ENCODE results near the gene PROZ.

The PROZ gene

DNA sequence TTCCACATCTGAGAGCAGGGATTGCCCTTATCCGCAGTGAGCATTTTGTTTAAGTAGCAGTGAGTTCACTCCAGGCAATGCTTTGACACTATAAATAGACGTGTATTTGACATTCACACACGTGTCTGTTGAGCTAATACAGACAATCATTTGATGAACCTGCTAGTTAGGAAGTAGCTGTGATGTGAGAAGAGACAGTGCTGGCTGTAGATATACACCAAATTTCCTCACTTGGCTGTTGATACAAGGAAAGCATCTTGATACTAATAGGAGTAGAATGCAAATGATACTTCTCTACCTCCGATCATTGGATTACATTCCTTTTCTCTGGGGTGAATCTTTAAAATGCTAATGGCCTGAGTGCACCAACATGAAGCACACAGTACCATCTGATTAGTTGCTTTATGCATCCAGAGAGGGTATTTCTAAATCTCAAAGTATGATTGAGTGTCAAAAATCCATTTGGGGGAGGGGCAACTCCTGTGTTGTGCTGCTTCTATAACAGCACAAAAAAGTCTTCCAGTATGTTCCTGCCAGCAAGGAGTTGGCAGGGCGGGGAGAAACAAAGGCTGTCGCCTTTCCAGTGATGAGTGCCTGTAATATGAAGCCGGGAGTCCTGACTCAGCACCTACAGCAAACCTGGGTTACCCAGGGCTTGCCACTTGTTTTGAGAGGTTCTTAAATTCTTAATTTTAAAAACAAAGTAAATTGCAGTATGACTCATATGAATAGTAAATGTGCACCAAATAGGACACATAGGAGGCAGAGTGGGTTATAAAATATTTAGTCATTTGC, 58.0 kb downstream of the PROZ start:
- H3K4me3 Mint-ChIP-seq = no peak overlapping the region
- H3K9me3 Mint-ChIP-seq = no peaks in the 10 kb centered on the region
- peaks cover 27% of the 10 kb centered on the region for H3K4me1 Mint-ChIP-seq (ENCODE audit: low read depth)
- no peak overlapping the region for H3K27ac Mint-ChIP-seq
- intact Hi-C loops (cut with micrococcal nuclease) = loop anchor here (5.0 to 10.0 kb wide), 2 partner anchors 176 to 272 kb away; no protein-coding TSS in a partner anchor
- no peaks in the 10 kb centered on the region for H3K27me3 Mint-ChIP-seq
- peaks cover 46% of the 10 kb centered on the region for H3K36me3 Mint-ChIP-seq (ENCODE audit: low read depth)

DNA sequence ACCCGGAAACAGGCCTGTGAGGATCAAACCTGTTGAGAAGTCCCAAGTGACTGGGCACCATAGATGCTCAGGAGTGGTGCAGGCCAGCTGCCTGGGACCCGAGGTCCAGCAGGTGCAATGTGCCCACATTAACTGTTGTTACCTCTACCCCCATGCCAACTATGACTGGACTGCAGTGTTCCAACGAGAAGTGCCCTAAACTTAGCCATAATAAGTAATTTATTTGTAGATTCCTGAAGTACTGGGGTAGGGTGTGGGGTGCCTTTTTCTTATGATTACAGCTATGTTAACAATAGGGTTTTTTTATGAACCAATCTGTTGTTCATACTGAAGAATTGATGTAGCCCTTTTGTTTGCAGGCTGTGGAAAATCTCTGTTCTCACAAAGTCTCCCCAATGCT, 60.1 kb downstream of the PROZ start:
- Mint-ChIP-seq H3K4me3 (no peak overlapping the region), H3K4me1 (ENCODE audit: low read depth) (peaks cover 11% of the 10 kb centered on the region), H3K27ac (no peak overlapping the region), H3K36me3 (ENCODE audit: low read depth) (peaks cover 52% of the 10 kb centered on the region), H3K27me3 (no peaks in the 10 kb centered on the region), H3K9me3 (no peaks in the 10 kb centered on the region)
- intact Hi-C loops (cut with micrococcal nuclease) = loop anchor here (5.0 to 10.0 kb wide), 2 partner anchors 174 to 274 kb away; no protein-coding TSS in a partner anchor

DNA sequence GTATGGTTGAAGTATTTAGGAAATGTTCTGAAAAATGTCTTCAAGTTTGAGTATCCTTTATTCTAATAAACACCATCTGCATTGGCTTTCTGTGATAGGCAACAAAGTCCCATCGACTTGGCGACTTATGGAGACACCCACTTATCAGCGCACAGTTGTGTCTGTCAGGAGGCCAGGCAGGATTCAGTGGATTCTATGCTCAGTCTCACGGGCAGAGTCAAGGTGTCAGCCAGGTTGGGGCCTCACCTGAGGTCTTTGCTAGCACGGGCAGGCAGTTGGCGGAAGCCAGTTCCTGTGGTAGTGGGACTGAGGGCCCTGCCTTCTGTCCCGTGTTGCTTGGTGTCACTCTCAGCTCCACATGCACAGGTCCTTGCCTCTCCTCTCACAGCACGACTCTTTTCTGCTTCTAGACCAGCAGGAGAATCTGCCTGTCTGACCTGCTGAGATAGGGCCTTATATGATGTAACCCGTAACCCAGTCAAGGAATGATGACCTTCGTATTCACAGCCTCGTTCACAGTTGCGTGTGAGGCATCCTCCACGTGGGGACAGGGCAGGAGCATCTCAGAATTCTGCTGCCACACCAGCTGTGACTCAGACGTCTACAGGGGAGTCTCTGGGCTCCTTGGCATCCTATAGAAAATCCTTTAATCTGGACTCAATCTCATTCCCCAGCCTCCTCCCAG, 61.0 kb downstream of the PROZ start:
- peaks cover 53% of the 10 kb centered on the region for H3K36me3 Mint-ChIP-seq (ENCODE audit: low read depth)
- no peak overlapping the region for H3K27ac Mint-ChIP-seq

DNA sequence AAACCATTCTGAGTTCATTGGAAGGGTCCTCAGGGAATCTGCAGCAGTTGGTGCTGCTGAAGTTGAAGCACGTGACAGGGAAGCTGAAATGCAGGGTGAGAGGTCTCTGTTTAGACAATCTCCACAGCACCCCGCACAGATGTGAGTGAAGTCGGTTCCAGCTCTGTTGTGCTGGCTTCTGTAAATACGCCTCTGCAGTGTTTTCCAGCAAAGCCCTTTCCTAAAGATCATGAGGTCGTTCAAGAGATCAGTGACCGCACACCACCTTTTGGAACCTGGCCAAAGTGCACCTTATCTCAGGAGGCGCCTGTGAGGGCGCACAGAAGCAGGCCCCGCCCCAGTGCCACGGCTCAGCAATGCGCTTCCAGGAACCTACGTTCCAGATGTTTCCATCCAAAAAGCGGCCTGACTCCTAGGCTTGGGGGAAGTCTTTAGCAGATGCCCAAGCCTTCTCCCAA, 61.7 kb downstream of the PROZ start:
- H3K4me1 Mint-ChIP-seq (ENCODE audit: low read depth) = peaks cover 4% of the 10 kb centered on the region
- peaks cover 61% of the 10 kb centered on the region for H3K36me3 Mint-ChIP-seq (ENCODE audit: low read depth)
- H3K9me3 Mint-ChIP-seq = no peaks in the 10 kb centered on the region
- no peak overlapping the region for H3K4me3 Mint-ChIP-seq
- no peak overlapping the region for H3K27ac Mint-ChIP-seq
- intact Hi-C loops (cut with micrococcal nuclease) = no loop called here
- H3K27me3 Mint-ChIP-seq = no peaks in the 10 kb centered on the region

More for the DNA sequence above, 61.0 kb downstream of the PROZ start:
- H3K4me3 Mint-ChIP-seq = no peak overlapping the region
- intact Hi-C loops (cut with micrococcal nuclease) = loop anchor here (5.0 to 10.0 kb wide), 2 partner anchors 173 to 275 kb away; no protein-coding TSS in a partner anchor
- peaks cover 4% of the 10 kb centered on the region for H3K4me1 Mint-ChIP-seq (ENCODE audit: low read depth)
- no peaks in the 10 kb centered on the region for H3K9me3 Mint-ChIP-seq
- H3K27me3 Mint-ChIP-seq = no peaks in the 10 kb centered on the region

DNA sequence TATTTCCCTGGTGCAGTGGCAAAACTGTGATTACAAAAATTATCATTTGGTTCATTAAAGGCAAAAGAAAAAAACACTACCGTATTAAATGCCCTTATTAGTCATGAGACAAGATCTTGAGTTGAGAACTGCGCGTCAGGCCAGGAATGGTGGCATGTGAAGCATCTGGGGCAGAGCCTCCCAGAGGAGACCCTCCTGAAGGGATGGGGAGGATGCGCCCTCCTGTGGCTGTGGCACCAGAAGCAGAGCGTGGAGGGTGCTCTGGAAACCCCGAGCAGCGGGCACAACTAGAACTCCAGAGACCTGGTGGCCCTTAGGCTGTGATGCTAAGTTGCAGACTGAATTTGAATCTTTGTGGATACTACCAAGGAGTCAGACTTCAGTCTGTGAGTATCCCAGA, 62.4 kb downstream of the PROZ start:
- peaks cover 4% of the 10 kb centered on the region for H3K4me1 Mint-ChIP-seq (ENCODE audit: low read depth)
- no peaks in the 10 kb centered on the region for H3K9me3 Mint-ChIP-seq
- intact Hi-C loops (cut with micrococcal nuclease) = no loop called here
- no peak overlapping the region for H3K27ac Mint-ChIP-seq
- peaks cover 68% of the 10 kb centered on the region for H3K36me3 Mint-ChIP-seq (ENCODE audit: low read depth)
- no peak overlapping the region for H3K4me3 Mint-ChIP-seq
- no peaks in the 10 kb centered on the region for H3K27me3 Mint-ChIP-seq

Data from dendritic cell treated with granulocyte-macrophage colony-stimulating factor and Interleukin-4, amounts not matched to agents 40 ng/mL and 50 ng/mL, for 4 days (primary cell).